GM18498 (cell line): ENCODE data around the gene CACNB3.

ENCODE experiments used
- ATAC-seq: cut with Tn5 transposase; IDR thresholded peaks from one replicate; pipeline ENCODE4 v1.9.1; 2021; ENCODE audit warnings: mild to moderate bottlenecking, moderate library complexity; ENCODE audit not compliant: unreplicated experiment

CACNB3 gene

DNA sequence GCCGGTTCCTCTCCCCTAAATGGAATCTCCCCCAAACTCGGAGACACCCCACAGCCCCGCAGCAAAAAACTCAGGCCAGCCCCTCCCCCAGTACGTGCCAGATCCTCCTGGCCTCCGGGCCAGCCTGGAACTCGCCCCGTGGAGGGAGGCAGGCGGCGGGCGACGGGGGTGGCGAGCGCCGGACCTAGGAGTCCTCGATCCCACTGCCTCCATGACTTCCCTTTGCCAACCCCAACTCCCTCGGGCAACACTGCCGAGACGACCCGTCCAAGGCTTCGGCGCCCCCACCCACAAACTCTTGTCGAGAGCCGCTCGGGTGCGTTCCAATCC lies 29.8 kb upstream of the CACNB3 start:
- no peak for ATAC-seq

DNA sequence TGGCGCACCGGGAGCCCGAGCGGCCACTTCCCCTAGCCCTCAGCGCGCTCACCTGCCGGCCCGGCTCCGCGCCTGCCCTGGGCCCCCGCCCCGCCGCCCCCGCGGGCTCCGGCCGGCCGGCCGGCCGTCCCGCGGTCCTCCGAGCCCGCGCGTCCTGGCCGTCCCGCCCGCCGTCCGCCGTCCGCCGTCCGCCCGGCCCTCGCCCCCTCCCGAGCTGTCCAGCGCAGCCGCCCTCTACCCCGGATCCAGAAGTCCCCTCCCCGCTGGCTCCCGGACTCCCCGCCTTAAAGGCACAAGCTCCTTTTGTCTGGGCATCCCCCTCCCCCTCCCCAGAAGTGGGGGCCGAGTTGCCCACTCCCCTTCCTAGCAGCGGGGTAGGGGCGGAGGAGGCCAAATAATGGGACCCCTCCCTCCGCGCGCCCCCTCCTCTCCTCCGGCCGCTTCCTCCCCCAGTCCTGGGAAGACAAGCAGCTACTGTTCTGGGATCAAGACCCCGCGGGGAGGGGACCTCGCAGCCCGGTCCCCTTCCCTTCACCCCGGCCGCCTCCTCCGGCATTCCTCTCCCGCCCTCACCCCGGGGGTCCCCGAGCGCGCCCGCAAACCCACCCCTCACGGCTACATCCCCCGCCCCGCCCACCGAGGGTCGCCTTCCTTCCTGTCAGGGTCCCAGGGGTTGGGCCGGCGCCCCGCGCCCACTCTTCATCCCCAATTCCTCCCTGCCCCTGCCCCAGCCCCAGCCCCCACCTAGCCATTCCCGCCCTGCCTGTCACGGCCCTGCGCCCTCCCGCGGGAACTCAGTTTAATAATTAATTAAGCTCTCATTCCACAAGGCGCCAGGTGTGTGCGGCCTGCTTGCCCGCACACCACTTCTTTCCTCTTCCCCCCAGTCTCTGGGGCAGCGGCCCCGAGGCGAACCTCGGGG lies 29.2 kb upstream of the CACNB3 start, which contains the start of gene ADCY6:
Gene ADCY6, minus strand, starts transcription at position 236 of the 922 bp plus-strand sequence. CDS start 5,655 bp downstream, outside the sequence.
- ATAC-seq = no peak

DNA sequence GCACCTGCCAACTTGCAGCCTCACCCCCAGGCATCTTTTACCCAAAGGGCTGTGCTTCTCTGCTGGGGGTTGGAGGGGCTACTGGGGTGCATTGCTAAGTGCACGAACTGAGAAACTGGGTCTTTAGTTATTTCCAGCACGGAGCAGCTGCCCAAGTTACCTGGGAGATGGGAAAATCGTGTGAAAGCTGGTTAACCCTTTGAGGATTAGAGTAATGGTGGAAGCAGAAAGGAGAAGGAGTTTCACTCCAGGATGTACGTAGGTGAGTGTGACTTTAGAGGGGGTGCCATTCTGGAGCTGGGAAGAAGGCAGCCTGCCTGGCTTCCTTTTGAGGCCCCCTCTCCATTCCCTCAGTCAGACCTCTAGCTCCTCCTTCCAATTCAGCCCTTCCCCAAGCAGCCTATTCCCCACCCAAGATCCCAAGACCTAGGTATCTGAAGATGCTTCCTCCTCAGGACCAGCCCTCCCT lies 28.4 kb upstream of the CACNB3 start:
- no peak for ATAC-seq

DNA sequence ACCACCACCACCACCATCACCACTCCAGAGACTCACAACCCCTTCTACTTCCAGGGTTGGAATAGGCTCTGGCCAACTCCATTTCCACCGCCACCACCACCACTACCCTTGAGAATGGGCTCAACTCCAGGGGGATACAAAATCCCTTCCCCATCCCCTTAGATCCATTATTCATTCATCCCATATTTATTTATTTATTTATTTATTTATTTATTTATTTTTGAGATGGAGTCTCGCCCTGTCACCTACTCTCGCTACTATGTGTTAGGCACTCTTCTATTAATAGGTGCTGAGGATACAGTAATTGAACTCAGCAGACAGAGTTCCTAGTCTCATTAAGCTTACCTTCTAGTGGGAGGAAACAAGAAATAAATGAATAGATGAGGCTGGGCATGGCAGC lies 24.6 kb upstream of the CACNB3 start:
- no peak for ATAC-seq

DNA sequence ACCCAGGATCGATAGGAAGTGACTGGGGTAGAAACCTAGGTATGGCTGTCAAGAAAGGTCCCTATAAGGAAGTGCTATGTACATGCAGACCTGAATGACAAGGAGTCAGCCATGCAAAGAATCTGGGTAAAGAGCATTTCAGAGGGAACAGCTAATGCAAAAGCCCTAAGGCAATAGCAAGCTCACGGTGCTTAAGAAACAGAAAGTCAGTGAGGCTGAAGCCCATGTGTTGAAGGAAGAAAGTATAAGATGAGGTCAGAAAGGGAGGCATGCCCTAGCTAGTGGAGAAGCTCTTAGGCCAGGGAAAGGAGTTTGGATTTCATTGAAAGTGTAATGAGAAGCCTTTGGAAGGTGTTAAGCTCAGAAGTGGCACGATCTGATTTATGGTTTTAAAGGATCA lies 23.4 kb upstream of the CACNB3 start:
- no peak for ATAC-seq

DNA sequence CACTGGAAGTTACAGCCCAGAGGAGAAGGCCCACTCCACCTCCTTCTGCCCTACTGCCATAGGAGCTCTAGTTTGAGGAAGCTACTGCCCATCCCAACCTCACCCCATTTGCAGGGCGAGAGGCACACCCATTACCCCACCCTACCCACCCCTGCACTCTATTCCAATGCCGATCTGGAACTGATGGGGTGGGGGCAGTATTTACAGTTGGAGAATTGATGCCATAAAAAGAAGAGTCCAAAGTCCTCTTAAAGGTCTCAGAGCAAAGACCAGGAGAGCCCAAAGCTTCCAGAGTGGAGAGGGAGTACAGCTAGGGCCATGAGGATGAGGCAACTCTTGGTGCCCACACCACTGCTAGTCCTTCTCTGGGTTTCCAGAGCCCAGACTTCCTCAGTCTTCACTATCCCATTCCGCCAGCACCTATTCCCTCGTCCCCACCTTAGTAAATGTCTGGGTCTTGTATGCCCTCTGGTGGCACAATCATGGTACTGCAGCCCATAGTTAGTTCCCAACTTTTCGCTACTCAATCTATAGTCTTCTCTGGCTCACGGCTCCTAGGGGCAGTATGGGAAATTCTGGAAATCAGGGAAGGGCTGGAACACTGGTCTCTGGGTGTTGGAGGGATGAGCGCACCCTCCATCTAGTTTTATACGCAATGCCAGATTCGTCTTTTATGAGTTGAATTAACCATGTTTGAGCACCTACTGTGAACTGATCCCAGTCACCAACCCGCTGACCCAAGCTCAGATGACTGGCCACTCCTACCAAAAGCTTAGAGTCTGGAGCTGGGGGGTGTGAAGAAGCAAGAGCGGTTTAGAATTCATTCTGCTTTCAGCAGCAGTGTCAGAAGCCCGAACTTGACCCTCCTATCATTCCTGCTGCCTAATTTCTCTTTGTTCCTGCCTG lies 22.5 kb upstream of the CACNB3 start:
- ATAC-seq = no peak

DNA sequence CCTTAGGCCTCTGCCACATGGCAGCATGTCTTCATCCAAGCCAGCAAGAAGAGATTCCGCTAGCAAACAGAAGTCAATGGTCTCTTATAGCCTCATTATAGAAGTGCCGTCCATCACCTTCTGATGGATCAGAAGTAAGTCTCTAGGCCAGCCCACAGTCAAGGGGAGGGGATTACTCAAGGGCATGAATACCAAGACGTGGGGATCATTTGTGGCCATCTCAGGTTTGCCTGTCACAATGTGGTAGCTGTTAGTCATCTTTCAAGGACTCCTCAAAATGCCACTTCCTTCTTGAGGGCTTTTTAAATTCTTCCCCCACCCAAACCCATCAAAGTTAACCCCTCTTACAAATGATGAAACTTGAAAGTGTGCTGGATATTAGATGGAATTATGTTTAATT lies 21.3 kb upstream of the CACNB3 start:
- ATAC-seq = no peak

DNA sequence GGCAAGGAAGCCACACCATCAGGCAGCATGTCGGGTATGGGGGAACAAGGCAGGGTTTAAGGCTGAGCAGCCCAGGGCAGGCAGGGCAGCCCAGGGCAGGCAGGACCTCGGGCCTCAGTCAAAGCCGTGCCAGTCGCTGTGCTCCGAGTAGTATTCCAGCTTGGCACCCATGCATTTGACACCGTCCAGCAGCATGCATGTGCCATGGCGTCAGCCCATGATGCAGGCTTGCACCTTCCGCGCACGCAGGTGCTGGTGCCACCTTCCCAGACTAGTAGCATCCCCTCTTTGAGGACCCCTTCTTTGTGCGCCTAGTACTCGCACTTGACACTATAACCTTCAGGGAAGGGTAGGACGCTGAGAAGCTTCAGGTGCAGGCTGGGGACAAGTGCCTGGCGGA lies 17.8 kb upstream of the CACNB3 start:
- no peak for ATAC-seq

DNA sequence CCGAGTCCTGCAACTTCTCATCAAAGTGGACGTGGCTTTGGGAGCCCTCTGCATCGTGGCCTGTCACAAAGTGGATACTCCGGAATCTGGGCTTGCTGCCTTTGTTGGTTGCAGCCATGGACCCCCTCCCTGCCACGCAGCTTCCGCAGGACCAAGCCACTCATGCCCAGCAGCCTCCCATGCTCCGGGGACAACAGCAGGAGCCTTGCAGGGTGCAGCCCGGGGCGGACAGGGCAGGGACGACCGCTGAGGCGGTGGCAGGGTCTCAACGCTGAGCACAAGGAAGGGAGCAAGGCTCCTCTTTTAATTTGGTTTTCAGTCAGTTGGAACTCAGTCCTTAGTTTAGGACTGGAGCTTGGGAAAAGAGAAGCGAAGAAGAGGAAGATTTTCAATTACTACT lies 17.3 kb upstream of the CACNB3 start:
- no peak for ATAC-seq

DNA sequence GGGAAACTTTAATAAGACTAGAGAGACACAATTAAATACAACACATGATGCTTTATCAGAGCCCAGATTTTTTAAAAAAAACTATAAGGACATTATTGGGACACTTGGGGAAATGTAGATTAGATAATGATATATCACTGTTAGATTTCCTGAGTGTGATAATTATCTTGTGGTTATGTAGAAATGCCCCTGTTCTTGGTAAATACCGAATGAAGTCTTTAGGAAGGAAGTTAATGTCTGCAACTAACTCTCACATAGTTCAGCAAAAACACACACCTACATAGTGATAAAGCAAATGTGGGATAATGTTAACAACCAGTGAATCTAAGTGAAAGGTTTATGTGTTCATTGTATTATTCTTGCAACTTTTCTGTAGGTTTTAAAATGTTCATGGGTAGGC lies 14.6 kb upstream of the CACNB3 start:
- ATAC-seq = no peak

DNA sequence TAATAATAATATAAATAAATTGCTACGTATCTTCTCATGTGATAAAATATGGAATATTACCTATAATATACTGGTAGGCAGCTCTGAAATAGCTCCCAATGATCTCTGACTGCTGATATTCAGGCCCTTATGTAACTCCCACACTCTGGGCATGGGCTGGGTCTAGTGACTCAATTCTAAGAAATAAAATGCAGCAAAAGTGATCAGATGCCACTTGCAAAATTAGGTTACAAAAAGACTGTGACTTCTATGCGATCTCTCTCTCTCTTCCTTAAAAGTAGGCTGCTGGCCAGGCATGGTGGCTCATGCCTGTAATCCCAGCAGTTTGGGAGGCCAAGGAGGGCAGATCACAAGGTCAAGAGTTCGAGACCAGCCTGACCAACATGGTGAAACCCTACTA lies 10.3 kb upstream of the CACNB3 start:
- no peak for ATAC-seq

DNA sequence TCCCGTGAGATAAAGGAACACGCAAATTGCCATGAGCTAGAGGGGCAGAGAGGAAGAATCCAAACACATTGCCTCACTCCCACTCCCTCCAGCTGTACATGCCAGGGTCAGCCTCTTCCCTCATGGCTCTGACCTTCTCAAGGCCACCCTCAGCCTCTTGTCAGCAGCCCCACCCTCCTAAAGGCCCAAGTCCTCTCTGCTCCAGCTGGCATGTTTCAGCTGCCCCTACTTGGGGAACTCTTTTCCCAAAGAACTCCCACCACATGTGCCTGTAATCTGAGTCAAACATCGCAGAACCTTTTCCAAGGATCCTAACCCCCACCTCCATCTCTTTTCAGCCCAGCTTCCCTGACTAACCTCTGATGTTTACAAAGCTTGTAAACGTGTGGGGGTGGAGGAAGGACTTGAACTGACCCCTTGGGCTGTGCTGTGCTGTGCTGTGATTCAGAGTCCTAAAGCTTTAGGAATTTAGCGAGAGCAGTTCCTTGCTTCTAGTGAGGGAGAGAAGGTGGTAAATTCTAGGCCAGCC lies 7.3 kb upstream of the CACNB3 start:
- ATAC-seq = no peak

DNA sequence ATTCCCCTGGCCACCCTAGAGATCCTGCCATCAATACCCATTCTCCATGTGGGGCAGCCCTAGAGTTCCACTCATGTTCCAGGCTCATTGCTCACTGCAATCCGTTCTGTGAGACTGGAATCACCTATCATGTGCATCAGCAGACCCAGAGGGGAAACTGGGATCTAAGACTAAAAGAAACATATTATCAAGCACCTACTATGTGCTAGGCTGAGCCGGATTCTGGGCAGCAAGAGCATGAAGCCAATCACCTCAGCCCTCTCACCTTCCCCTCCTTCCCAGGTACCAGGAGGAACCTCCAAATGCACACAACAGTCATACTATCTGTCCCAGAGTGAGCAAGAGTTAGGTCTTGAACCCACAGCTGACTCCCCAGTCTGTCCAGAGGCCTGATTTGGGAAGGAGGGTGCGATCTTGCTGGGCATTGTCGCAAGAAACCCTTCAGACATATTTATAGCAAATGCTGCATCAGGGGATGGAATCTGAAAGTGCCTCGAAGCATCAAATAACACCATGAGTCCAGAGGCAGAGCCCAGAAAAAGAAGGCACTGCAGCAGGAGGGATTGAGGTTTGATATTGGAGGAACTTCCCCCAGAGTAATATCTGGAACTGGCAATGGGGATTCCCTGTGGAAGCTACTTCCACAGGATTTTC lies 6.7 kb upstream of the CACNB3 start:
- ATAC-seq = no peak

DNA sequence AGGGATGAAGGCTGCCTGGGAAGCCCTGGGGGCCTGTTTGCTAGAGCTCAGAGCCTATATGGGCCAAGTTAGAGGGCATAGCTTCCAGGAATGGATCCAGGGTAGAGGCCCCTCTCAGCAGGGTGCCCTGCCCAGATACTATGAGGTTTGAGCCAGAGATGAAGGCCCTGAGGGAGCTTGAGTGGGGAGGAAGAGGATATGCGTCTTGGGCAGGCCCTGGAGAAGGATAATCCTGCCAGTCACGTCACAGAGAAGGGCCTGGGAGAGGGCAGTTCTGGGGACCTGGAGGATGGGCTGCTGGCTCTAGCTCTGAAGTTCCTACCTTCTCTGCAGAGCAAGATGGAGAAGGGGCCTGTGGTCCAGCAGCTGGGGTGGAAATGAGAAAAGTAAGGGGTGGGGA lies 5.9 kb upstream of the CACNB3 start:
- ATAC-seq = no peak

DNA sequence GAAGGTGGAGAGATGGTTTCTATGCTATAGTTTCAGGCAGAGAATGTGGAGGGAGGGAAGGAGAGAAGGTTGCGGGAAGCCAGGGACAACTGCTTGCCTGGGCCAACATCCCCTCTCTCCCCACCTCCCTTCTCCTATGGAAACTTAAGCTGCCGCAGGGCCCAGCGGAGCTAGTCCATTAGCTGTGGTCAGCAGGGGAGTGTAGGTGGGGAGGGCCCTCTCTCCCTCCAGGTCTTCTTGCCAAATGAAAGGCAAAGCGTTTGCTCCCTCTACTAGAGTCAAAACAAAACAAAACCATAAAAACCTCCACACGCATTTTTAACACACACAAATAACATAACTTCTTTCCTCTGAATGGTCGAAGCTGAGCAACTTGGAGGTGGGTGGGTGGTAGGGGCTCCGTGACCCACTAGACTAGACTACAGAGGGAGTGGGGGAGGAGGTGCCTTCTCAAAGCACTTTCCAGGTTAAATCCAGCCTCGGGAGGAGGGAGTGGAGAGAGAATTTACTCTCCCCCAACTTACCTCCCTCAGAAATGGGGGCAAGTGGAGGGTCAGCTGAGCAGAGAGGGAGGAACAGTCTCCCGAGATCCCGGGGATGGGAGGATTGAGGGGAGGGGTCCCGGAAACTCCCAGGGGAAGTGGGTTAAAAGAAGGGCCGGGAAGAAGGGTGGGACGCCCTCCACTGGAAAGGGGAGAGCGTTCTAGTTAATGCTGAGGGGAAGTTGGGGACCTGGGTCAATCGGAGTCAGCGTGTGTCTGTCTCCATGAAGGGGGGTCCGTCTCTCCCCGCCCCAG lies 4.6 kb upstream of the CACNB3 start:
- ATAC-seq = no peak

DNA sequence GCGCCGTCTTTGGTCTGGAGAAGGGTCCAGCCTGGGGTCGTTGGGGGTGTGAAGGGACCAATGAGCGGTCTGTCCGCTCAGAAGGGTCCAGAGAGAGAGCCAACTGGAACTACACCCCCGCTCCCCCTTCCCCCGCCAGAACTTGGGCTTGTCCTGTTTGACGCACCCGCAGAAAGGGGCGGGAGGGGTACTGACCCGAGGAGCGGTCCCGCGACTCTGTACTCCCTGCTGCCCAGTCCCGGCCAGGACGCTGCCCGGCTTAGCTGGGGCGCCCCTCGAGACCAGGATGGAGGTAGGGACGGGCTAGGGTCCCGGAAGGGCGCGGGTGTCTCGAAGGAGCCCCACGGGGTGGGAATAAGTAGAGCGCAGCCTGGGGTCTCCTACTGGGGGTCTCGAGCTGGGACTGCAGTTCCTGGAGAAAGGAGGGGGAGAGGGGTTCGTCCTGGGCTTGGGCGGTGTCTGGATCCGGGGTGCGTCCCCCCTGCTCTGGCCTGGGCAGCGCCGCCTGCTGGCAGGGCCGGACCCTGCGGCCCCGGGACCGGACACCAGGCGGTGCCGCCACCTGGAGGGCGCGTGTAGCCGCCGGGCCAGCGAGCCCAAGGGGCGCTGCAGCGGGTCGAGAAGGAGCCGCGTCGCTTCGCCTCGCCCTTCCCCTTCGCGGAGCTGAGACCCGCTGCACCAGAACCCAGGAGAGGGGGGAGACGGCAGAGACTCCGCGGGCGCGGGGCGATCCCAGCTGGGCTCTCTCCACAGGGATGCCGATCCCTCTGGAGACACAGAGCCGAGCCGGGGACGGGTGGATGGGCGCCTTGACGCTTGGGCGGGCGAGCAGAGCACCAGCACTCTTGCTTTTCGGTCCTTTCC lies 3.8 kb upstream of the CACNB3 start:
- ATAC-seq = peak; percentile 80

DNA sequence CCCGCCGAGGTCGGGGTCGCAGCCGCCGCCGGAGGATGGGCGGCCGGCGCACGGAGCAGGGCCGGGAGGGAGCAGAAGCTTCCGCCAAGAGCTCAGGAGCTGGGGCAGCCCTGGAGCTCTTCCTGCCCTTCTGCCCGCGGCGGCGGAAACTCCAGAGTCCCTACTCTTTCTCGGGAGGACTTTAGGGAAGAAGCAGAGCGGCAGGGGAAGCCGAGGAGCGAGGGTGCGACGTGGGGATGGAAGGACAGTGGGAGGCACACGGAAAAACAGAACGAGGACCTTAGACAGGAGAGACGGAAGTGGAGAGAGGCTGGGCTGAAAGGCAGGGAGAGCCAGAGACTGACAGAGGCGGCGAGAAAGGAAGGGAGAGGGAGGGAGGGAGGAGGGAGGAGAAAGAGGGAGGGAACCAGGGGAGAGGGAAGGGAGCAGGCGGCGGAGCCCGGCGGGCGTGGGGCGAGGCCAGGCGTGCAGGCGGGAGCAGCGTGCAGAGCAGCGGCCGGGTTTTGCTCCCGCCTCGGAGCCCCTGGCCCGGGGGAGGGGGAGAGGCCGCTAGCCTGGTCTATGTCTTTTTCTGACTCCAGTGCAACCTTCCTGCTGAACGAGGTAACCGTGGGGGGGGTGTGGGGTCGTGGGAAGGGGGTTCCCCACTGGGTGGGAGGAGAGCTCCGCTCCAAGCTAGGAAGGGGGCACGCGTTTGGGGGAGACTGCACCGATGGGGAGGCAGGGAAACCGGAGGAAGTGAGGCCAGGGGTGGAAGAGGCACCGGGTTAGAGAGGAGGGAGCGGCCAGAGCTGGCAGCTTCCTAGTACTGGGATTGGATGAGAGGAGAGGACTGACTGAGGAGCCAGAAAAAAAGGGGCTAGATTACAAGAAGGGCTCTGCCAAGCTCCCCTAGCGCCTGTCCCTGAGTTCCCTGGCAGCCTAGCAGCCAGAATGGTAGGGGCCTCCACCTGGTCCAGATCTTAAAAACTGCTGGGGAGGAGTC lies 2.9 kb upstream of the CACNB3 start:
- ATAC-seq = peak; percentile 30
